Stimulated activated CD8-positive, alpha-beta memory T cell treated with anti-CD3 and anti-CD28 coated beads, Interleukin-12 subunit alpha, Interleukin-12 subunit beta, amount 100 ng/mL, for 1 hour (primary cell): ENCODE measurements around the gene AFM.

Experiments used
- DNase-seq: peaks from one replicate; pipeline ENCODE4 v3.0.0-alpha.2; 2020; ENCODE audit warnings: low read depth

The AFM gene

GRCh38 chr4:73450398-73451004 is 31.0 kb upstream of the AFM start:
- no peak for DNase-seq

- DNase-seq, result no peak
Observed at GRCh38 chr4:73451404-73451803, 30.1 kb upstream of the AFM start.

GRCh38 chr4:73451981-73452747 is 29.4 kb upstream of the AFM start:
- no peak for DNase-seq

- DNase-seq, result no peak
Observed at GRCh38 chr4:73452953-73453700, 28.4 kb upstream of the AFM start.

- DNase-seq, result no peak
Observed at GRCh38 chr4:73453701-73454005, 27.9 kb upstream of the AFM start.

- DNase-seq, result no peak
Observed at GRCh38 chr4:73454920-73455319, 26.6 kb upstream of the AFM start.

- DNase-seq, result no peak
Observed at GRCh38 chr4:73456177-73457022, 25.1 kb upstream of the AFM start.

GRCh38 chr4:73458184-73459047 is 23.1 kb upstream of the AFM start:
- no peak for DNase-seq

GRCh38 chr4:73459048-73459421 is 22.5 kb upstream of the AFM start:
- no peak for DNase-seq

- DNase-seq, result no peak
Observed at GRCh38 chr4:73460913-73461522, 20.5 kb upstream of the AFM start.

GRCh38 chr4:73468170-73468569 is 13.4 kb upstream of the AFM start:
- no peak for DNase-seq

GRCh38 chr4:73470728-73471127 is 10.8 kb upstream of the AFM start:
- no peak for DNase-seq

GRCh38 chr4:73477176-73477575 is 4.4 kb upstream of the AFM start:
- no peak for DNase-seq

GRCh38 chr4:73479323-73479722 is 2.2 kb upstream of the AFM start:
- no peak for DNase-seq

GRCh38 chr4:73485085-73485484 is 3.5 kb downstream of the AFM start:
- no peak for DNase-seq

- DNase-seq, result no peak
Observed at GRCh38 chr4:73485596-73485995, 4.1 kb downstream of the AFM start.

- DNase-seq, result no peak
Observed at GRCh38 chr4:73486497-73486896, 5.0 kb downstream of the AFM start.

- DNase-seq, result no peak
Observed at GRCh38 chr4:73487233-73487632, 5.7 kb downstream of the AFM start.

- DNase-seq, result no peak
Observed at GRCh38 chr4:73499996-73500765, 18.6 kb downstream of the AFM start.

- no peak for DNase-seq
Observed at GRCh38 chr4:73501664-73502265, 20.2 kb downstream of the AFM start.
